HFFc6 (cell line): ENCODE data around the gene ZC3HAV1. TPM values are rescaled to one million over a fixed set of nuclear protein-coding genes. Genes with fewer than 3 reads are reported as not detected.

ENCODE experiments used
- DNase-seq: peaks from one replicate; pipeline ENCODE4 v3.0.0-alpha.2; 2018
- H3K27ac Mint-ChIP-seq: 2 replicates; pipeline ENCODE4 v1.8.0; 2020; ENCODE audit warnings: mild to moderate bottlenecking, mixed read lengths
- H3K27me3 Mint-ChIP-seq: 2 replicates; pipeline ENCODE4 v1.8.0; 2021; ENCODE audit warnings: mild to moderate bottlenecking, moderate library complexity, mixed read lengths; ENCODE audit not compliant: insufficient read depth
- H3K36me3 Mint-ChIP-seq: 2 replicates; pipeline ENCODE4 v1.8.0; 2021; ENCODE audit warnings: low read depth, mixed read lengths
- H3K4me1 Mint-ChIP-seq: 2 replicates; pipeline ENCODE4 v1.8.0; 2020; ENCODE audit warnings: low read depth, mixed read lengths
- H3K4me3 Mint-ChIP-seq: 2 replicates; pipeline ENCODE4 v1.8.0; 2020; ENCODE audit warnings: mild to moderate bottlenecking, moderate library complexity, mixed read lengths
- H3K9me3 Mint-ChIP-seq: 2 replicates; pipeline ENCODE4 v1.8.0; 2020; ENCODE audit warnings: mild to moderate bottlenecking, mixed read lengths
- CTCF ChIP-seq: fragments of 200-600 bp; sonication (generic); IDR thresholded peaks from 2 replicates; pipeline ENCODE4 v1.5.0; 2021; ENCODE audit warnings: antibody characterized with exemption, mild to moderate bottlenecking
- total RNA-seq, 6 experiments: library from RNA; stranded (reverse); fragmentation: NEBNext Ultra II Directional; extraction: Animal tissue kit (Norgen Biotek cat#: 25700); gene quantifications; 2 replicates in 1 of 6; 3 replicates in 5 of 6; pipeline ENCODE4 v1.2.3, GENCODE V29; 2021

ZC3HAV1 gene
- total RNA-seq, 6 experiments from 2014 or later, result 29.4 to 36.1 (median 33.1) TPM

- no peaks in the 10 kb centered on the region for H3K27me3 Mint-ChIP-seq
- H3K36me3 Mint-ChIP-seq, result peaks cover 24% of the 10 kb centered on the region
- DNase-seq, result no peak
- no peak overlapping the region for H3K4me3 Mint-ChIP-seq
- no peaks in the 10 kb centered on the region for H3K9me3 Mint-ChIP-seq
- no peak overlapping the region for H3K27ac Mint-ChIP-seq
- TF ChIP-seq CTCF, result no peak
- peaks cover 13% of the 10 kb centered on the region; the same call in 1 of the 2 replicates for H3K4me1 Mint-ChIP-seq
Measured at GRCh38 chr7:139091677-139091996, 17.9 kb downstream of the ZC3HAV1 start.

GRCh38 chr7:139089118-139089517 is 20.4 kb downstream of the ZC3HAV1 start:
- peaks cover 31% of the 10 kb centered on the region for H3K36me3 Mint-ChIP-seq
- peaks cover 3% of the 10 kb centered on the region; the same call in 1 of the 2 replicates for H3K4me1 Mint-ChIP-seq

GRCh38 chr7:139088268-139088667 is 21.3 kb downstream of the ZC3HAV1 start:
- Mint-ChIP-seq H3K4me1 (no peaks in the 10 kb centered on the region; the same call in 1 of the 2 replicates), H3K27me3 (no peaks in the 10 kb centered on the region), H3K27ac (no peak overlapping the region), H3K9me3 (no peaks in the 10 kb centered on the region), H3K4me3 (no peak overlapping the region), H3K36me3 (peaks cover 31% of the 10 kb centered on the region)
- no peak for TF ChIP-seq CTCF
- no peak for DNase-seq

More at GRCh38 chr7:139089118-139089517, 20.4 kb downstream of the ZC3HAV1 start:
- Mint-ChIP-seq H3K4me3 (no peak overlapping the region), H3K9me3 (no peaks in the 10 kb centered on the region), H3K27ac (no peak overlapping the region), H3K27me3 (no peaks in the 10 kb centered on the region)
- no peak for DNase-seq
- no peak for TF ChIP-seq CTCF

- Mint-ChIP-seq H3K4me3 (no peak overlapping the region), H3K4me1 (no peaks in the 10 kb centered on the region), H3K9me3 (no peaks in the 10 kb centered on the region), H3K36me3 (peaks cover 31% of the 10 kb centered on the region), H3K27ac (no peak overlapping the region), H3K27me3 (no peaks in the 10 kb centered on the region)
- no peak for DNase-seq
- TF ChIP-seq CTCF, result no peak
Measured at GRCh38 chr7:139087212-139087611, 22.3 kb downstream of the ZC3HAV1 start.

DNA sequence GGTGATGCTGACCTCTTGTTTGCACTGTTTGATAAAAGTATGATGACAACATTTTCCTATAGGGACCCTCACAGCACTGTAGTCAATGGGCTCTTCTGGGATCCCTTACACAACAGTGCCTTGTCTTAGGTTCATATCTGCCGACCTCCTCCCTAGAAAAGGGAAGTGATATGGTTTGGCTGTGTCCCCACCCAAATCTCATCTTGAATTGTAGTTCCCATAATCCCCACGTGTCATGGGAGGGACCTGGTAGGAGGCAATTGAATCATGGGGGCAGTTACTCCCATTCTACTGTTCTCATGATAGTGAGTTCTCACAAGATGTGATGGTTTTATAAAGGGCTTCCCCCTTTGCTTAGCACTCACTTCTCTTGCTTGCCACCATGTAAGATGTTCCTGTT is 23.1 kb downstream of the ZC3HAV1 start:
- no peak for TF ChIP-seq CTCF
- Mint-ChIP-seq H3K4me1 (no peaks in the 10 kb centered on the region), H3K27ac (no peak overlapping the region), H3K9me3 (no peaks in the 10 kb centered on the region), H3K4me3 (no peak overlapping the region), H3K36me3 (peaks cover 31% of the 10 kb centered on the region), H3K27me3 (no peaks in the 10 kb centered on the region)
- DNase-seq, result no peak

DNA sequence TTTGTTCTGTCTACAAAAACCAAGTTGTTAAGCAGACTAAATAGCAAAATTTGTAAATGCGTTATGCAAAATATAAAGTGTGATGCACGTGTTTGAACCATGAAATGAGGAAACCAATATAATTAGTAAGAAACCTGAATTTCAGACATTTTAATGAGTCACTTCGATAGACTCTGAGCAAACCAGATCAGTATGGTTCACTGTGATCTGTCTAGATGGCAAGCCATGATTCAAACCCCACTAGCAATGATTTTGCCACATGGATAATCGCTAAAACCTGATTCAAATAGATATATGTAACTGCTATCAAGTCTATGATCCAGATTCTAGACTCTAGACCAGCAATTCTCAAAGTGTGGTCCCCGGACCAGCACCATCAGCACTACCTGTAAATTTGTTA is 24.8 kb downstream of the ZC3HAV1 start:
- no peak overlapping the region for H3K27ac Mint-ChIP-seq
- no peak for TF ChIP-seq CTCF
- H3K27me3 Mint-ChIP-seq, result no peaks in the 10 kb centered on the region
- peaks cover 44% of the 10 kb centered on the region for H3K36me3 Mint-ChIP-seq
- no peaks in the 10 kb centered on the region for H3K4me1 Mint-ChIP-seq
- no peaks in the 10 kb centered on the region for H3K9me3 Mint-ChIP-seq
- no peak for DNase-seq
- H3K4me3 Mint-ChIP-seq, result no peak overlapping the region
